HCT116 (cell line): ENCODE data around the gene ERC2. TPM values are rescaled to one million over a fixed set of nuclear protein-coding genes. Genes with fewer than 3 reads are reported as not detected.

Experiments
- ATAC-seq: fragments of 200-7000 bp; cut with Tn5 transposase; 2 replicates; pipeline ENCODE4 v1.9.1; 2020; ENCODE audit warnings: mild to moderate bottlenecking, moderate library complexity
- BruUV-seq: library from RNA; stranded (reverse); fragments of 400-500 nt; replicated peaks from 2 replicates; lab custom pipeline; 2021; lab: Mats Ljungman, UMichigan
- CTCF ChIA-PET: fragments of 300-600 bp; sonication (Branson Sonifier 250); formaldehyde crosslinking; loops from one replicate; lab custom pipeline; 2021; ENCODE audit warnings: antibody characterized with exemption; lab: Charles Lee
- POLR2A ChIA-PET: fragments of 300-600, 350-600 bp; sonication (Branson Sonifier 250); formaldehyde crosslinking; loops from one replicate; lab custom pipeline; 2021; ENCODE audit warnings: antibody characterized with exemption; lab: Charles Lee
- RAD21 ChIA-PET, 2 experiments: fragments of 300-600 bp; sonication (Branson Sonifier 250); formaldehyde crosslinking; loops; one replicate each; lab custom pipeline; 2023; ENCODE audit warnings: low total read pairs in 2 of 2; ENCODE audit not compliant: uncharacterized antibody in 2 of 2, unreplicated experiment in 2 of 2, low non-redundant PET in 1 of 2; lab: Charles Lee
- DNase-seq: peaks from one replicate; pipeline ENCODE4 v3.0.0-alpha.2; 2010; ENCODE audit warnings: low read depth, low spot score
- H2AFZ ChIP-seq: fragments of 200-600 bp; shearing (Covaris generic), sonication (generic); 2 replicates; pipeline ENCODE4 v1.6.1; 2017; ENCODE audit warnings: low read depth, mixed run types, mixed read lengths, antibody characterized with exemption, low read length; ENCODE audit not compliant: poor library complexity, severe bottlenecking
- H3K27ac ChIP-seq: 2 replicates; pipeline ENCODE4 v1.5.1; 2012; ENCODE audit warnings: low read depth, low read length
- H3K27me3 ChIP-seq: fragments of 200-600 bp; sonication (generic); 2 replicates; pipeline ENCODE4 v1.6.1; 2016; ENCODE audit warnings: mixed run types, low read length, mixed read lengths; ENCODE audit not compliant: insufficient read depth
- H3K36me3 ChIP-seq, 2 experiments: fragments of 200-500 bp in 1 of 2; fragments of 200-600 bp in 1 of 2; sonication (Bioruptor generic) in 1 of 2; sonication (generic) in 1 of 2; 2 replicates each; pipeline versions ENCODE4 v1.5.1 to v1.6.1; 2014 to 2016; ENCODE audit warnings: low read length in 2 of 2, inconsistent platforms in 1 of 2, mixed read lengths in 1 of 2, mixed run types in 1 of 2; ENCODE audit not compliant: insufficient read depth in 2 of 2, control insufficient read depth in 1 of 2
- H3K4me1 ChIP-seq, 2 experiments: fragments of 200-600 bp in 1 of 2; sonication (generic) in 1 of 2; 2 replicates each; pipeline versions ENCODE4 v1.5.1 to v1.6.1; 2012 to 2017; ENCODE audit warnings: low read length in 2 of 2, inconsistent platforms in 1 of 2, mild to moderate bottlenecking in 1 of 2, mixed read lengths in 1 of 2, mixed run types in 1 of 2, moderate library complexity in 1 of 2; ENCODE audit not compliant: insufficient read depth in 2 of 2, control insufficient read depth in 1 of 2
- H3K4me2 ChIP-seq: fragments of 200-600 bp; sonication (generic); 2 replicates; pipeline ENCODE4 v1.6.1; 2017; ENCODE audit warnings: mixed run types, low read length, mixed read lengths
- H3K4me3 ChIP-seq, 2 experiments: fragments of 200-600 bp in 1 of 2; sonication (generic) in 1 of 2; replicated peaks in 1 of 2; 2 replicates each; pipeline ENCODE4 v1.5.1; 2011 to 2016; ENCODE audit warnings: low read length in 2 of 2, control low read depth in 1 of 2, low read depth in 1 of 2, mild to moderate bottlenecking in 1 of 2, mixed read lengths in 1 of 2, mixed run types in 1 of 2
- H3K79me2 ChIP-seq: fragments of 200-600 bp; sonication (generic); 2 replicates; pipeline ENCODE4 v1.6.1; 2017; ENCODE audit warnings: mild to moderate bottlenecking, mixed run types, low read length, moderate library complexity, mixed read lengths; ENCODE audit not compliant: insufficient read depth
- H3K9ac ChIP-seq: fragments of 200-600 bp; sonication (generic); 2 replicates; pipeline ENCODE4 v1.6.1; 2016; ENCODE audit warnings: low read length, mixed read lengths
- H3K9me2 ChIP-seq: fragments of 200-600 bp; sonication (generic), shearing (Covaris generic); 2 replicates; pipeline ENCODE4 v1.6.1; 2017; ENCODE audit warnings: mixed run types, mild to moderate bottlenecking, moderate library complexity; ENCODE audit not compliant: insufficient read depth
- H3K9me3 ChIP-seq, 2 experiments: fragments of 200-500 bp in 1 of 2; fragments of 200-600 bp in 1 of 2; sonication (Bioruptor generic) in 1 of 2; sonication (generic) in 1 of 2; 2 replicates each; pipeline ENCODE4 v1.6.1; 2014 to 2017; ENCODE audit warnings: low read length in 2 of 2, mixed read lengths in 2 of 2, inconsistent platforms in 1 of 2, low read depth in 1 of 2, mild to moderate bottlenecking in 1 of 2, mixed run types in 1 of 2, moderate library complexity in 1 of 2; ENCODE audit not compliant: control insufficient read depth in 1 of 2, insufficient read depth in 1 of 2
- H4K20me1 ChIP-seq: fragments of 200-600 bp; sonication (generic), shearing (Covaris generic); 2 replicates; pipeline ENCODE4 v1.6.1; 2017; ENCODE audit warnings: mixed run types, mild to moderate bottlenecking, moderate library complexity; ENCODE audit not compliant: insufficient read depth
- ATF3 ChIP-seq: IDR thresholded peaks from 2 replicates; pipeline ENCODE4 v1.6.1; 2012
- CBX3 ChIP-seq: IDR thresholded peaks from 2 replicates; pipeline ENCODE4 v1.6.1; 2012; ENCODE audit warnings: low read depth
- CEBPB ChIP-seq: IDR thresholded peaks from 2 replicates; pipeline ENCODE4 v1.6.1; 2012; ENCODE audit warnings: low read depth
- EGR1 ChIP-seq: IDR thresholded peaks from 2 replicates; pipeline ENCODE4 v1.6.1; 2012; ENCODE audit warnings: low read depth
- EZH2phosphoT487 ChIP-seq: fragments of 200-600 bp; IDR thresholded peaks from 2 replicates; pipeline ENCODE4 v1.6.1; 2018; ENCODE audit warnings: antibody characterized with exemption, borderline replicate concordance
- JUND ChIP-seq: IDR thresholded peaks from 2 replicates; pipeline ENCODE4 v1.6.1; 2012
- POLR2AphosphoS5 ChIP-seq: IDR thresholded peaks from 2 replicates; pipeline ENCODE4 v1.6.1; 2011; ENCODE audit warnings: mild to moderate bottlenecking, low read depth, low read length, moderate library complexity
- RAD21 ChIP-seq: IDR thresholded peaks from 2 replicates; pipeline ENCODE4 v1.6.1; 2012; ENCODE audit warnings: low read depth, mild to moderate bottlenecking
- SIN3A ChIP-seq: IDR thresholded peaks from 2 replicates; pipeline ENCODE4 v1.6.1; 2012; ENCODE audit warnings: low read depth
- ZBTB33 ChIP-seq: IDR thresholded peaks from 2 replicates; pipeline ENCODE4 v1.6.1; 2011; ENCODE audit warnings: mild to moderate bottlenecking, low read length, moderate library complexity; ENCODE audit not compliant: insufficient replicate concordance; ENCODE audit errors: extremely low read depth
- intact Hi-C: fragments of 100-400 bp; cut with micrococcal nuclease; formaldehyde crosslinking; loops from 2 replicates; pipeline ENCODE4 v1.10.0; 2022
- total RNA-seq: library from RNA; stranded (reverse); gene quantifications from one replicate; pipeline ENCODE4 v1.2.1, GENCODE V29; 2021; ENCODE audit not compliant: unreplicated experiment

ERC2 gene
- total RNA-seq, 1 experiment from 2014 or later = not detected

- DNase-seq = no peak
- BruUV-seq = no TSS peak
- no peaks in the 10 kb centered on the region for H3K9me2 ChIP-seq
- POLR2A ChIA-PET = no interaction called here
- CTCF ChIA-PET = no interaction called here
- H3K27ac ChIP-seq = no peak overlapping the region
- intact Hi-C loops = no loop called here
- no peaks in the 10 kb centered on the region for H3K36me3 ChIP-seq
- no peaks in the 10 kb centered on the region for H4K20me1 ChIP-seq
- H3K4me2 ChIP-seq = no peak overlapping the region
- H3K4me1 ChIP-seq = no peaks in the 10 kb centered on the region
- H3K9me3 ChIP-seq = peaks cover 10 to 14% of the 10 kb centered on the region in 2 experiments; a peak in 2 of 4 replicates
- H3K4me3 ChIP-seq = no peak overlapping the region
- TF ChIP-seq ATF3 = no peak
- TF ChIP-seq ZBTB33 = no peak
- TF ChIP-seq EZH2phosphoT487 = no peak
- TF ChIP-seq POLR2AphosphoS5 = no peak
- no peak for TF ChIP-seq RAD21
- TF ChIP-seq JUND = no peak
- TF ChIP-seq SIN3A = no peak
- no peak for TF ChIP-seq CBX3
- no peak for TF ChIP-seq CEBPB
- TF ChIP-seq EGR1 = no peak
- TF ChIP-seq, all 23 proteins: peak for 0
- no peak overlapping the region for H2AFZ ChIP-seq
- RAD21 ChIA-PET = no interaction called here
- no peaks in the 10 kb centered on the region for H3K27me3 ChIP-seq
- no peaks in the 10 kb centered on the region for H3K79me2 ChIP-seq
- no peak overlapping the region for H3K9ac ChIP-seq
- ATAC-seq = no peak
Observed at GRCh38 chr3:55557549-55557948, 910.7 kb downstream of the ERC2 start.
